HG03139 (cell line): ENCODE measurements around the gene UBE4B.
"Not testable (repeated sequence)": the region's sequence is repeated elsewhere in the genome, so short reads cannot be mapped to it uniquely, and the experiment has no call there.

Experiments
- ATAC-seq: cut with Tn5 transposase; IDR thresholded peaks from one replicate; pipeline ENCODE4 v1.9.1; 2021; ENCODE audit not compliant: unreplicated experiment

The UBE4B gene

DNA sequence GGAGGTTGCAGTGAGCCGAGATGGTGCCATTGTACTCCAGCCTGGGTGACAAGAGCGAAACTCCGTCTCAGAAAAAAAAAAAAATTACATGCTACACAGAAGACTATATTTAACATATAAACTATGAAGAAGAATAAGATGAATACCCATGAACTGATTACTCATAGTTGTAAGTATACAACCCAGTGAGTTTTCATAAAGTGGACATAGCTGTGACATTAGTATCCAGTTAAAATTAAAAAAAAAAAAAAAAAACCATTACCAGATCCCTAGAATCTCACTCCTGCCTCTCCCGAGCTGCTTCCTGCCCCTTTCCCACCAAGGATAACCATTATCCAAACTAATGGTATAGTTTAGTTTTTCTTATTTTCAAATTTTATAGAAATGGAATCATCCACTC lies 37.4 kb downstream of the UBE4B start:
- no peak for ATAC-seq

DNA sequence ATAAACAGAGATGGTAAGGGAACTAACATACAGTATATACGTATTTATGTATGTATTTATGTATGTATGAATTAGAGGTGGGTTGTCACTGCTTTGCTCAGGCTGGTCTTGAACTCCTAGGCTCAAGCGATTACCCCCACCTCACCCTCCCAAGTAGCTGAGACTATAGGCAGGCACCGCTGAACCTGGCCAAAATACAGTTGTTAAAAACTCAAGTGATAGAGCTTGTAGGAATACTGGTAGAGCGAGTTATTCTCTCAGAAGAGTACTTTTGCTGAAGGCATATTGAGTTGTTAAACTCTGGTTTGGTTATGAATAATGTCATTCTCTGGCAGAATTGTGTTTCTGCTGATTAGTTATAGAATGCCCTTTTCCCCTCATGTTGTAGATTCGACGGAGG lies 38.9 kb downstream of the UBE4B start:
- ATAC-seq, result no peak

DNA sequence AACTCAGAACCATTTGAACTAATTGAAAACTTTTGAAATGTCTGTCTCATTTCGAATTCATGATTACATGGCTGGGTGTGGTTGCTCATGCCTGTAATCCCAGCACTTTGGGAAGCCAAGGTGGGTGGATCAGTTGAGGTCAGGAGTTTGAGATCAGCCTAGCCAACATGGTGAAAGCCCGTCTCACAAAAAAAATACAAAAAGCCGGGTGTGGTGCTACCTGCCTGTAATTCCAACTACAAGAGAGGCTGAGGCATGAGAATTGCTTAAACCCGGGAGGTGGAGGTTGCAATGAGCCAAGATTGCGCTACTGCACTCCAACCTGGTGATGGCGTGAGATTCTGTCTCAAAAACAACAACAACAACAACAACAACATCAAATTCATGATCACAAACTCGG lies 40.6 kb downstream of the UBE4B start:
- ATAC-seq, result not testable (repeated sequence)

DNA sequence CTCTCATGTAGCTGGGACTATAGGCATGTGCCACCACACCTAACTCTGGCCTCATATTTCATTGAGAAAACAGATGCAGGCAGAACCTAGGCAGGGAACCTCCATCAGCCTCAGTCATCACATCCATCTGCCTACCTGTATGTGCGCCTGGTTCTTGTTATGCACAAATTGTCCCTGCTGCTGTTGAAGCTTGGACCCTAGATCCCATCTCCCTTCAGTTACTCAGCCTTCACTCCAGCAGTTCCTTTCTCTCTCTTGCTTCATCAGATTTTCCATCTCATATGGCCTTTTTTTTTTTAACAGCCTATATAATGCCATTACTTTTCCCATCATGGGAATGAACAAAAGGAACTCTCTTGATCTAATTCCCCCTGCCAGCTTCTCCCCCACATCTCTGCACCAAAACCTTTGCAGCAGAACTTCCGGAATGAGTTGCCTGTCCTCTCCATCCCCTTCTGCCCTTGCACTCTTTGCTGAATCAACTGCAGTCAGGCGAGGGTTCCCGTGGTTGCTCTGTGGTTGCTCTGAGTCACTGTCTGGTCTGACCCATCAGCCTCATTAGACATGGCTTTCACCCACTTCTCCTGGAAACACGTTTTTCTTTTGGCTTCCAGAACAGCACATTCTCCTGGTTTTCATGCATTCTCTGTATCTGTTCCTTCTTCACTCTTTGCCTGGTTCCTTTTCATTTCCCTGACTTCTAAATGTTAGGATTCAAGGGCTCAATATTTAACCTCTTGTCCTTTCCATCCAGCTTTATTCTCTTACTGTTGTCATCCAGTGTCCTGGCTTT lies 41.5 kb downstream of the UBE4B start:
- no peak for ATAC-seq

DNA sequence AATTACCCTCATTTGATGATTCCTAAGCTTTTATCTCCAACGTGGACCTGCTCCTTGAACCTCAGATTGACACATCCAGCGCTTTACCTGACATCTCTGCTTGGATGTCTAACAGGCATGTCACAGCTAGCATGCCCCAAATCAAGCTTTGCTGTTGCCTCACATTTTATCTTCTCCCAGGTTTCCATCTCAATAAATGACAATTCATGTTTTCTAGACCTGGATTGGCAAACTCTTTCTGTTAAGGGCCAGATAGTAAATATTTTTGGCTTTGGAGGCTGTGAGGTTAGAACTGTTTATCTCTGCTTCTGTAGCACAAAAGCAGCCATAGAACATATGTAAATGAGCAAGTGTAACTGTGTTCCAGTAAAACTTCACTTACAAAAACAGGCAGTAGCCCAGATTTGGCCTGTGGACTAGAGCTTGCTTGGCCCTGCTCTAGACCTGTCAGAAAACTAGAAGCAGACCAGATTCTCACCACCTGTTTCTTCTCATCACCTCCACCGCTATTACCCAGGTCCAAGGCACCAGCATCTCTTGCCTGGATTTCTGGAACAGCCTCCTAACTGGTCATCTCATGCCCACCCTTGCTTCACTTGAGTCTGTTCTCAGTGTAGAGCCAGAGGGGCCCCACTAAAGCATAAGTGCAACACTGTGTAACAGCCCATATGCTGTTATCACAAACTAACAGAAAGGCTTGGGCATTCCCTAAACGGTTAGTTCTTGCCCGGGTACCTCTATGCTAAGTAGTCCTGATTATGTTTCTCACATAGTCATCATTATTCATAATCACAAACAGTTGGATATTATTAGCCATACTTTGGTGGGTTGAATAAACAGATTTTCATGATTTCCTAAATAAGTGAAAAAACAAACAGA lies 42.3 kb downstream of the UBE4B start:
- no peak for ATAC-seq

DNA sequence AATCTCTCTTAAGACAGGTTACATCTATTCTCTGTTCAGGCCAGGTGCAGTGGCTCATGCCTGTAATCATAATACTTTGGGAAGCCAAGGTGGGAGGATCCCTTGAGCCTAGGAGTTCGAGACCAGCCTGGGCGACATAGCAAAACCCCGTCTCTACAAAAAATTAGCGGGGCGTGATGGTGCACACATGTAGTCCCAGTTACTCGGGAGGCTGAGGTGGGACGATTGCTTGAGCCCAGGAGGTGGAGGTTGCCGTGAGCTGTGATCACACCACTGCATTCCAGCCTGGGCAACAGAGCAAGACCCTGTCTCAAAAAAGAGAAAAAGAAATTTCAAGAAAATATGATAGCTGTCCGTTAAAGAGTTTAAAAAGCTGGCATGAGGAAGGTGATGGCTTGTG lies 43.0 kb downstream of the UBE4B start:
- no peak for ATAC-seq

DNA sequence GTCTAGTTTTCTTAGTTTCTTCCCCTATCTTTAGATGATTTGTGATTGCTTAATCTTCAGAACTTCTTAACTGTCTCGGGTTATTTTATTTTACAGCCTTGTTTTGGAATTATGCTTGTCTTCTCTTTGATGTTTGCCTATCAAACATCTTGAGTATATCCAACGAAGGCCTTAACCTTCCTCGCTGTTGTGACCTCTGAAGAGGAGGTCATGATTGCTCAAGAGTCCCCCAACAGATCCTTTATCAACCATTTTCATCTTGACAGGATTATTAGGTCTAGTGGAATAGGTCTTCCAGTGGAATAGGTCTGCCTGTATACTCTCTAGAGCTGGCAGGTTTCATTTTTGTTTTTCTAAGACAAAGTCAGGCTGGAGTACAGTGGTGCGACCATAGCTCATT lies 45.7 kb downstream of the UBE4B start:
- ATAC-seq, result no peak

DNA sequence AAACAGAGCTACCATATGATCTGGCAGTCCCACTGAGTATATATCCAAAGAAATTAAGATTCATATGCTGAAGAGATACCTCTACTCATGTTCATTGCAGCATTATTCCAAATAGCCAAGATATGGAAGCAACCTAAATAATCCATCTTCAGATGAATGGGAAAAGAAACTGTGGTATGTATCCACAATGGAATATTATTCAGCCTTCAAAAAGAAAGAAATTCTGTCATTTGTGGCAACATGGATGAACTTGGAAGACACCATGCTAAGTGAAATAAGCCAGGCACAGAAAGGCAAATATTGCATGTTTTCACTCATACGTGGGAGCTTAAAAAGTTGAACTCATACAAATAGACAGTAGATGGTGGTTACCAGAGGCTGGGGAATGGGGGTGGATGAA lies 47.8 kb downstream of the UBE4B start:
- no peak for ATAC-seq

DNA sequence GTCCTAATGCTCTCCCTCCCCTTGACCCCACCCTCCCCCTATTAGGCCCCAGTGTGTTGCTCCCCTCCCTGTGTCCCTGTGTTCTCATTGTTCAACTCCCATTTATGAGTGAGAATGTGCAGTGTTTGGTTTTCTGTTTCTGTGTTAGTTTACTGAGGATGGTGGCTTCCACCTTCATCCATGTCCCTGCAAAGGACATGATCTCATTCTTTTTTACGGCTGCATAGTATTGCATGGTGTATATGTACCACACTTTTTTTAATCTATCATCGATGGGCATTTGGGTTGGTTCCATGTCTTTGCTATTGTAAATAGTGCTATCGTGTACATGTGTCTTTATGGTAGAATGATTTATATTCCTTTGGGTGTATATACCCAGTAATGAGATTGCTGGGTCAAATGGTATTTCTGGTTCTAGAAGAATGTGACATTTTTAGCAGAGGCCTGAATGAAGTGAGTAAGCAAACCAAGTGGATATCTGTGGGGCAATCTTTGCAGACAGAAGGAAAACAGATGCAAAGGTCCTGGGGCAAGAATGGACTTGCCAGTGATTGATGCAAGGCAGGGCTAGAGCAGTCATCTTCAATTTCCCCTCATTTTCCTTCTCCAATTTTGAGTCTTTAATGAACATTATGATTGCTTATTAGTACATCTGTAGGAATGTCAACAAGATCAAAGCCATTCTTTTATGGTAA lies 50.2 kb downstream of the UBE4B start:
- ATAC-seq, result no peak

DNA sequence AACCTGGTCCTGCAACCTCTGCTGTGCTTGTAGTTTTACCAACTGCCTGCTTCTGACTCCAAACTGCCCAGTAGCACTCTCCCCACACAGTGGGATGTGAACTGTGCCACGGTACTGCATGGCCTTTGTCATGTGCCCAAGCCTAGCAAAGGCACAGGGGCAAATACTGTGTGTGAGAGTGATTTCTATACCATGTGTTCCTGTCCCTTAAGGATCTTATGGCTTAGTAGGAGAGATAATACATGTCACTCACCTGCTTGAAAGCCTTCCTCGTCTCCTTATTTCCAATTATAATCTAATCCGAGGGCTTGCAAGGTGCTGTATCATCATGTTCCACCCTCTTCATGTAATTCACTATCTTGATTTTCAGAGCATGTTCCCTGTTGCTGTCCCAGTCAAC lies 51.3 kb downstream of the UBE4B start:
- ATAC-seq, result no peak

DNA sequence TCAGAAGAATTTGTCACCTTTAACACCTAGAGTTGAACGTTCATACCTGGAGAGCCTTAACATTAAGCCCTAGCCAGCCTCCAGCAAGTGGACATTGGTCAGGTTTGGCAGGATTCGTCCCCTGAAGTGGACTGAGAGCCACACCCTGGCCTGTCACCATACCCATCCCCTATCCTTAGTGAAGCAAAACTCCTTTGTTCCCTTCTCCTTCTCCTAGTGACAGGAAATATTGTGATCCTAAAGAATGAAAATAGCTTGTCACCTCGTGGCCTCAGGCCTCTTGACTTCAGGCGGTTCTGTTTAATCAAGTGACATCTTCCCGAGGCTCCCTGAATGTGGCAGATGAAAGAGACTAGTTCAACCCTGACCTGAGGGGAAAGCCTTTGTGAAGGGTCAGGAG lies 52.3 kb downstream of the UBE4B start:
- ATAC-seq, result no peak

DNA sequence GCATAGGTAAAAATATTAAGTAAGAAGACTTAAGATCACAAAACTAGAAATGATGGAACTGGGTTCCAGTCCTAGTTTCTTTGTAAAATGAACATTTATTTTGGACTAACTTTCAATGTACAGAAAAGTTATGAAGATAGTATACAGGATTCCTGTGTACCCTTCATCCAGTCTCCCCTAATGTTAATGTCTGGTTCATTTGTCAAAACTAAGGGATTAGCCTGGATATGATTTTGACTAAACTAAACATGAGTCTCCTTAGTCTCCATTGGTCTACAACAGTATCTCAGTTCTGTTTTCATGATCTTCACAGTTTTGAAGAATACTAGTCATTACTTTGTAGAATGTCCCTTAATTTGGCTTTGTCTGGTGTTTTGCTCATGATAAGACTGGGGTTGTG lies 54.5 kb downstream of the UBE4B start:
- no peak for ATAC-seq

DNA sequence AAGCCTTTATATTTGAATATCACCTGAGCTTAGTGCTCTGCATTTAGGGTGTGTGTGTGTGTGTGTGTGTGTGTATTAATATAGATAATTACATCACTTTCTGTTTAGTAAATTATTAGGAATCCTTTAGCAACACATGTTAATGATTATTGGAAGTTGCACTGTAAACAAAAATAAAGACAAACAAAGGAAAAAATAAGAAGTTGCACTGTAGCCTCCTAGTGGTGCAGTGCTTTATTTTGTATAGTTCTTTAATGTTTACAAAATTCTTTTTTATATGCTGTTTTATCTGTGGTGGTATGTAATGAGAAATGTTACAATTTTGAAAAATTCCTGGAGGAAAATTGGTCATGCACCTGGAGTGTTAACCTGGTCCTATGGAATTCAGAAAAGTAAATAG lies 69.2 kb downstream of the UBE4B start:
- ATAC-seq, result no peak

DNA sequence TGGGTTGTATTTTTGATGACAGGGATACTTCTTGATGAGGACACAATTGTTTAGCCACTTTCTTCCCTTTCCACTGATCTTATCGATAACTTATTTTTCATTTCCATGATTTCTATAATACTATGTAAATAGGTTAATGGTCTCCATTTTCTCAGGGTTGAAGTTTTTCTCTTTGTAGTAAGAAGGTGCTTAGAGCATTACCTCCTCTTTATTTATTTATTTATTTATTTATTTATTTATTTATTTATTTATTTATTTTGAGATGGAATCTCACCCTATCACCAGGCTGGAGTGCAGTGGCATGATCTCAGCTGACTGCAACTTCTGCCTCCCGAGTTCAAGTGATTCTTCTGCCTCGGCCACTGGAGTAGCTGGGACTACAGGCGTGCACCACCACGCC lies 70.4 kb downstream of the UBE4B start:
- ATAC-seq, result no peak

DNA sequence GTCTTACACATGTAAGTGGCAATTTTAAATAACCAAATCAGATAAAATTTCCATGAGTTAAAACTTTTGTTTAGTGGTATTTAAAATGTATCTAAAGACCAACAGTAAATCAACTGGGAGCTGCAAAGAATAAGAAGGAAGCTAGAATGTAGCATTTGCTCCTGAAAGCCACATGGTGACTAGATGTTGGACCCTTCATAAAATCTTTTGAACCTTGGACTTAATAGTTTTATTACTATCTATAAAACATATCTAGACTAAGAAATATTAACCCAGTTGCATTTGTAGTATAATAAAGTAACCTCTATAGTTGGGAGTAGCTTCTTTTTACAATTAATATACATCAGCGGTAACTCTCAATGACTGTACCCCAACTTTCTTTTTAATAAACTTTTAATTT lies 72.1 kb downstream of the UBE4B start:
- ATAC-seq, result no peak

DNA sequence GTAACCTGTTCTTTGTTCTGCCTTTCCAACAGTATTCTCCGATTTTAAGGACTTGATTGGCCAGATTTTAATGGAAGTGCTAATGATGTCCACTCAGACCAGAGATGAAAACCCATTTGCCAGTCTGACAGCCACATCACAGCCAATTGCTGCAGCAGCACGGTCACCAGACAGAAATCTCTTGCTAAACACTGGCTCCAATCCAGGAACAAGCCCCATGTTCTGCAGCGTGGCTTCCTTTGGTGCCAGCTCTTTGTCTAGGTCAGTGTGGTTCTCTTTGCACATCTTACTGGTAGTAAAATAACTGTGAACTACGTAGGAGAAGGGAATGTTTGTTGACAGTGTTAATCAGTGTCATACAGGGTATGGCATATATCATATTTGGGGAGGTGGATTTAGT lies 72.7 kb downstream of the UBE4B start:
- ATAC-seq, result no peak

DNA sequence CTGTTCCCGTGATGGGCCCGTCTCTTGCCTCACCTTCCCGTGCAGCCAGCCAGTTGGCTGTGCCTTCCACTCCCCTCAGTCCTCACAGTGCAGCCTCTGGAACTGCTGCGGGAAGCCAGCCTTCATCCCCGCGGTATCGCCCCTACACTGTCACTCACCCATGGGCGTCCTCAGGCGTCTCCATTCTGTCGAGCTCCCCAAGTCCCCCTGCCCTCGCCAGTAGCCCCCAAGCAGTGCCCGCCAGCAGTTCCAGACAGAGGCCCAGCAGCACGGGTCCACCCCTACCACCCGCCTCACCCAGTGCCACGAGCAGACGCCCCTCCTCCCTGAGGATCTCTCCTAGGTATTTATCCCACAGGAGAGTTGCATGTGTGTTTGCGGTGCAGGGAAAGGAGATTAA lies 73.5 kb downstream of the UBE4B start:
- ATAC-seq, result no peak

DNA sequence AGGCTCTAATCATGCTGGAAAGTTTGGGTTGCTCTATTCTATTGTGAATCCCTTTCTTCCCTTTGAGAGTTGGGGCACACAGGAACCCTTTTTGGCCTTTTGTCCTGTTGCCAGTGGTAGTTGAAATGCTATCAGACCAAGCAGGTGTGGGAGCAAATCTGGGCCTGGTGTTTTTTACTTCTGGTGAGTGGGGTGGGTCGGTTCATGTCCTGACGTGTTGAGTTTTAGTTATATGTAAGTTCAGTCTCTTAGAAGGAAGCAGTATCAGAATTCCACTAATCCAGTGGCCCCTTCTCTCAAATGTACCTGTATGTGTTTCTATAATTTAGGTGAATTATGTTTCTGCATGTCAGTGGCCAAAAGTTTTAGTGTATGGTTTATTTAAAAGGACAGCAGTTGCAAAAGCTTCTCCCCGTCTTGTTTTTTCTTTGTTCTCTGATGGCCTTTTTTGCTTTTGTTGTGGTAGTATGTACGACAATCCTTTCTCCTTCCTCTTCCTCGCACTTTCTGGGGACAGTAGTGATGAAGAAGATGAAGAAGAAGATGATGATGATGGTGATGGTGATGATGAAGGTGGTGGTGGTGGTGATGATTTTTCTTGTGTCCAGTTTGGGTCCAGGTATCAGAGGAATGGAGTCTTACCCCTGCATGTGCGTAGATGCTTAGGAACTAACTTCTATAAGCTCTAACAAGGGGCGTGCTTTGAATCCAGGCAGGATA lies 74.2 kb downstream of the UBE4B start:
- no peak for ATAC-seq

DNA sequence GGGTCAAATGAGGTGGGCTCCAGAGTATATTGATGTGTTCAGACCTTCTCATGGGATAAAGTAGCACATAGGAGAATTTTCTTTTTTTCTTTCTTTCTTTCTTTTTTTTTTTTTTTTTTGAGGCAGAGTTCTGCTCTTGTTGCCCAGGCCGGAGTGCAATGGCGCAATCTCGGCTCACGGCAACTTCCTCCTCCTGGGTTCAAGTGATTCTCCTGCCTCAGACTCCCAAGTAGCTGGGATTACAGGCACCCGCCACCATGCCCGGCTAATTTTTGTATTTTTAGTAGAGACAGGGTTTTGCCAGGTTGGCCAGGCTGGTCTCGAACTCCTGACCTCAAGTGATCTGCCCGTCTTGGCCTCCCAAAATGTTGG lies 74.7 kb downstream of the UBE4B start:
- ATAC-seq, result not testable (repeated sequence)

DNA sequence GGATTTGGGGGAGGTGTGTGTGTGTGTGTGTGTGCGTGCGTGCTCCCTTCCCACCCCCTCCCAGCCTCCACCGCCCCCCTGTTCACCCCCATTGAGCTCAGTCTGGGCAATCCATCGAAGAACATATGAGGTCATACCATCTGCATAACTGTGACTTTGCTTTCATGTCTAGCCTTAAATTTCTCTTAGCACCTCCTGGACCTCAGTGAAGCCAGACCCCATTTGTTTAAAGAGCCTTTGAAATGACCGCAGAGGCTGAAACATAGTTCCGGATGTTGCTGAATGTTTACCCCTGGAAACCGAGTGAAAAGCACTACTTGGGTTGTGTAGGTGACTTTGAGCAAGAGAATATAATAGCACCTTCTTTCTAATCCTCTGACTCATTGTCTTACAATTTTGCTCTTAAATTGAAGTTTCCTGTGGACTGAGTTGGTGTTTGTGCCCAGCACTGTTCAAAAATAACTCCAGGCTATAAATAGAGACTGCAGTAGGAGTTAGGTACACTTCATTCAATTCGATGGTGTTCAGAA lies 75.4 kb downstream of the UBE4B start:
- no peak for ATAC-seq
